Measurements from ENCODE around the gene TMEM181. TPM values are rescaled to one million over a fixed set of nuclear protein-coding genes. Genes with fewer than 3 reads are reported as not detected.

The TMEM181 gene
- total and polyA plus RNA-seq, 2 experiments from 2014 or later = 11.9 to 25.2 TPM

GRCh38 chr6:158575550-158575949 is 15.7 kb downstream of the TMEM181 start (continued):
- TF ChIP-seq CTCF (conservative IDR thresholded peaks at IDR 0.05; ENCODE audit: low read depth in 2 of 2) = no peak

GRCh38 chr6:158584236-158584651 is 24.4 kb downstream of the TMEM181 start:
- Histone ChIP-seq H3F3A (replicated peaks; ENCODE audit: low read depth) (no peaks in the 10 kb centered on the region), H3K27me3 (ENCODE audit: insufficient read depth) (no peaks in the 10 kb centered on the region), H2AFZ (no peak overlapping the region), H3K36me3 (ENCODE audit: insufficient read depth) (peaks cover 19% of the 10 kb centered on the region; the same call in 1 of the 2 replicates), H3K4me2 (no peak overlapping the region), H3K4me1 (ENCODE audit: insufficient read depth) (no peaks in the 10 kb centered on the region), H3K27ac (ENCODE audit: low read depth) (no peak overlapping the region), H3K79me2 (replicated peaks; ENCODE audit: insufficient read depth) (peaks cover 17% of the 10 kb centered on the region; the same call in 1 of the 2 replicates), H4K20me1 (replicated peaks; ENCODE audit: insufficient read depth) (peaks cover 26% of the 10 kb centered on the region), H3K4me3 (no peak overlapping the region), H3K9me2 (ENCODE audit: insufficient read depth) (no peaks in the 10 kb centered on the region)
- Mint-ChIP-seq H3K36me3 (ENCODE audit: low read depth) (peaks cover 71% of the 10 kb centered on the region), H3K9me3 (no peaks in the 10 kb centered on the region), H3K27ac (no peak overlapping the region), H3K4me1 (peaks cover 7% of the 10 kb centered on the region; the same call in 2 of the 3 replicates), H3K27me3 (ENCODE audit: insufficient read depth, low read depth, poor library complexity) (peaks cover 4% of the 10 kb centered on the region), H3K4me3 (no peak overlapping the region)
- no peak for ATAC-seq
- DNase-seq (ENCODE audit: low spot score) = no peak
- TF ChIP-seq ETS1 (IDR thresholded peaks at IDR 0.05) = no peak
- TF ChIP-seq ZNF114 (CRISPR knock-in tag; IDR thresholded peaks at IDR 0.05) = no peak
- TF ChIP-seq NANOG (IDR thresholded peaks at IDR 0.05; ENCODE audit: borderline replicate concordance) = no peak
- no peak for TF ChIP-seq POLR2AphosphoS5 (IDR thresholded peaks at IDR 0.05; ENCODE audit: low read depth)
- no peak for TF ChIP-seq ZNF331 (CRISPR knock-in tag; IDR thresholded peaks at IDR 0.05; ENCODE audit: low read depth)
- no peak for TF ChIP-seq JUNB (IDR thresholded peaks at IDR 0.05; ENCODE audit: unreplicated experiment)
- TF ChIP-seq CTCF (conservative IDR thresholded peaks at IDR 0.05; ENCODE audit: low read depth in 2 of 2) = no peak
- no peak for TF ChIP-seq EZH2 (IDR thresholded peaks at IDR 0.05; ENCODE audit: low read depth, unreplicated experiment)
- no peak for TF ChIP-seq EZH2phosphoT487 (IDR thresholded peaks at IDR 0.05; ENCODE audit: unreplicated experiment)
- TF ChIP-seq REST (IDR thresholded peaks at IDR 0.05; ENCODE audit: unreplicated experiment) = no peak
- no peak for TF ChIP-seq CREB1 (CRISPR knock-in tag; IDR thresholded peaks at IDR 0.05; ENCODE audit: low read depth)
- no peak for TF ChIP-seq STAT1 (IDR thresholded peaks at IDR 0.05; ENCODE audit: unreplicated experiment)

Measured in GM23338 (cell line).